ENCODE results near the gene KBTBD8.

The KBTBD8 gene

DNA sequence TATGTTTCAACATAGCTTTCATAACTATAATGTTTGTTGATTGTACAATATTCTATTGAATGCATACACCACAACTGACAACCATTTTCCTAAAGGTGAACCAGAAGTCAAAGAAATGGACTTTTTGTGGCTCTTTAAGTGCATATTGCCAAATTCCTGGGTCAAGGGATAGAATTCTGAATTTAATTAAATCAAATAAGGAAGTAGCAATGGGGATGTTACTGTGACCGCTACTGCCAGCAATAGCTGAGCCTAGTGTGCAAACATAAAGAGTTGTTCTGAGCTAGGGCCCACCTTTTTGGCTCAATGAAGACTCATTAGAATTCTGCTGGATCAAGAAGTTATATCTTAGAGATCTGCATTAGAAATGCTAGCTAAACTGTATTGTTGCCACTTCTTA, 17.3 kb upstream of the KBTBD8 start:
- CTCF ChIA-PET, result interaction anchor here (3.7 kb wide), 1 partner anchor 9 kb away, joined by 19 read pairs; no protein-coding TSS in a partner anchor

GRCh38 chr3:66983101-66983500, 15.0 kb upstream of the KBTBD8 start:
- ChIA-PET POLR2A (no interaction called here), CTCF (interaction anchor here (1.3 to 3.7 kb wide), 2 partner anchors 8 to 11 kb away, joined by 4 to 19 read pairs; no protein-coding TSS in a partner anchor)
- H3K4me3 ChIP-seq (ENCODE audit: low read depth, low read length), result no peak overlapping the region
- TF ChIP-seq, protein P1, sequence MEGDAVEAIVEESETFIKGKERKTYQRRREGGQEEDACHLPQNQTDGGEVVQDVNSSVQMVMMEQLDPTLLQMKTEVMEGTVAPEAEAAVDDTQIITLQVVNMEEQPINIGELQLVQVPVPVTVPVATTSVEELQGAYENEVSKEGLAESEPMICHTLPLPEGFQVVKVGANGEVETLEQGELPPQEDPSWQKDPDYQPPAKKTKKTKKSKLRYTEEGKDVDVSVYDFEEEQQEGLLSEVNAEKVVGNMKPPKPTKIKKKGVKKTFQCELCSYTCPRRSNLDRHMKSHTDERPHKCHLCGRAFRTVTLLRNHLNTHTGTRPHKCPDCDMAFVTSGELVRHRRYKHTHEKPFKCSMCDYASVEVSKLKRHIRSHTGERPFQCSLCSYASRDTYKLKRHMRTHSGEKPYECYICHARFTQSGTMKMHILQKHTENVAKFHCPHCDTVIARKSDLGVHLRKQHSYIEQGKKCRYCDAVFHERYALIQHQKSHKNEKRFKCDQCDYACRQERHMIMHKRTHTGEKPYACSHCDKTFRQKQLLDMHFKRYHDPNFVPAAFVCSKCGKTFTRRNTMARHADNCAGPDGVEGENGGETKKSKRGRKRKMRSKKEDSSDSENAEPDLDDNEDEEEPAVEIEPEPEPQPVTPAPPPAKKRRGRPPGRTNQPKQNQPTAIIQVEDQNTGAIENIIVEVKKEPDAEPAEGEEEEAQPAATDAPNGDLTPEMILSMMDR (IDR thresholded peaks at IDR 0.05; ENCODE audit: insufficient read depth, low read length, missing control alignments), result no peak
- no peak for DNase-seq (ENCODE audit: low read depth, low spot score)

More for the DNA sequence above, 17.3 kb upstream of the KBTBD8 start:
- DNase-seq (ENCODE audit: low read depth, low spot score), result no peak
- TF ChIP-seq, protein P1 (IDR thresholded peaks at IDR 0.05; ENCODE audit: insufficient read depth, low read length, missing control alignments), result no peak
- POLR2A ChIA-PET, result interaction anchor here (0.6 kb wide), 1 partner anchor 1211 kb away, joined by 3 read pairs; no protein-coding TSS in a partner anchor
- H3K4me3 ChIP-seq (ENCODE audit: low read depth, low read length), result no peak overlapping the region

- ChIA-PET POLR2A (no interaction called here), CTCF (interaction anchor here (0.9 kb wide), 1 partner anchor 14 kb away, joined by 5 read pairs; no protein-coding TSS in a partner anchor)
- DNase-seq (ENCODE audit: low read depth, low spot score), result no peak
- TF ChIP-seq, protein P1 (IDR thresholded peaks at IDR 0.05; ENCODE audit: insufficient read depth, low read length, missing control alignments), result no peak
- no peak overlapping the region for H3K4me3 ChIP-seq (ENCODE audit: low read depth, low read length)
These were observed 12.7 kb upstream of the KBTBD8 start for GRCh38 chr3:66985336-66985920.

DNA sequence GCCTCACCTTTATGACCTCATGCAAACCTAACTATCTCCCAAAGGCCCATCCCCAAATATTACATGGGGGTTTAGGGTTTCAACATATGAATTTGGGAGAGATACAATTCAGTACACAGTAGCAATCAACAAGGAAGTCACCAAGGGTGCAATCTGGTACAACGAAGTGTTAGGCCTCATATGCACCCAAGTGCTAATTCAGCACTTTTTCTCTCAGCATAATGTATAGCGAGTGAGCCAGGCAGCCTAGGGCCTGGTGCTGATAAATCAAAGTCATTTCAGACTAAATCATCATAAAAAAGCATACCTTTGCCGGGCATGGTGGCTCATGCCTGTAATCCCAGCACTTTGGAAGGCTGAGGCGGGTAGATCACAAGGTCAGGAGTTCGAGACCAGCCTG, 11.7 kb upstream of the KBTBD8 start:
- TF ChIP-seq, protein P1 (IDR thresholded peaks at IDR 0.05; ENCODE audit: insufficient read depth, low read length, missing control alignments), result no peak
- H3K4me3 ChIP-seq (ENCODE audit: low read depth, low read length), result no peak overlapping the region
- ChIA-PET CTCF (interaction anchor here (0.9 kb wide), 1 partner anchor 15 kb away, joined by 5 read pairs; no protein-coding TSS in a partner anchor), POLR2A (no interaction called here)
- no peak for DNase-seq (ENCODE audit: low read depth, low spot score)

DNA sequence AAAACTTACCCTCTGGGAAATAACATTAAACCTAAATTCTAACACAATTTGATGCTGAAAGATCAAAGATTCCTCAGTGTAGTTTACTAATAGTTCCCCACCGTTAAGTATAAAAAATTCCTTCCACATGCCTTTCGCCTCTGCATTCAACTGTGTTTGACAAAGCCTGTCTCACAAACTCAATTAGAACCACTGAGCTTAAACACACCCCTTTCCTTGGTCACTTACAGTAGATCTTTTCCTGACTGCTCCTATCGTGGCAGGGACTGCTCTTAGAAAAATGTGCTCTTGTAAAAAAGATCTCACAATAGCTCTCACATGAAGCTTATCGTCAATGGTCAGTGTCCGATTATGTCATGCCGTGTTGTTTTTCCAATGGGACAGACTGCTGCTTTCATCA, 8.9 kb upstream of the KBTBD8 start:
- ChIA-PET CTCF (interaction anchor here (1.7 to 5.7 kb wide), 3 partner anchors 13 to 1904 kb away, joined by 4 to 51 read pairs (median 5); no protein-coding TSS in a partner anchor), POLR2A (no interaction called here)
- DNase-seq (ENCODE audit: low read depth, low spot score), result no peak
- TF ChIP-seq, protein P1 (IDR thresholded peaks at IDR 0.05; ENCODE audit: insufficient read depth, low read length, missing control alignments), result no peak
- no peak overlapping the region for H3K4me3 ChIP-seq (ENCODE audit: low read depth, low read length)

DNA sequence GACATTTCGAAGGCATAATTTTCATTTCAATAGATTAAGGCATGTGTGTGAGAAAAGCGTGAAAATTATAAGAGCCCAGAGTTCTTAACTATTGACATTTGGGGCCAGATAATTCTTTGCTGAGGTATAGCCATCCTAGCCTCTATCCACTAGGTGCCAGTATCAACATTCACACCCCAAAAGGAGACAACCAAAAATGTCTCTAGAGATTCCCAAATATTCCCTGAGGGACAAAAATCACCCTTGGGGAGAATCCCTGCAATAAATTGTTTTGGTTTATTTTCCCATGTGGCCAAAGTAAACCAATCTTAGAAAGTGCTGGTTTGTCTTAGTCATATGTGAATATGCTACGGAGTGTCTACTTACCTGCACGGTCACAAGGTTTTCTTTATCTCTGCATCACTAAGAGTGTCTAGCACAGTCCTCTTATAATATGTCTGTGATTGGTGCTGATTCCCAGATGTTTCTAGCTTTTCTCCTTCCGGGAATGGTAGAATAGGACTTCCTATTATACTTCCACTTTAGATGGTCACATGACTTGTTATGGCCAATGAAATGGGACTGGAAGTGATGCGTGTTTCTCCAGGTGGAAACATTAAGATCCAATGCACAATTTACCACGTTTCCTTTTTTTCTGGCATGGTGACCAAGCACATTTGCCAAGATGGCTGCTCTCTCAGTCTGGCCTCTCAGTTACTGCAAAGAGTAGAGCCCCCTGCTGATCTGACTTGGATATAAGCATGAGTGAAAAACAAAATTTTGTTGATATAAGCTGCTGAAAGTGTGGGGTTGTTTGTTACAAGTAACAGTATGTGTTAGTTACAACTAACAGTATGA, 8.0 kb upstream of the KBTBD8 start:
- TF ChIP-seq, protein P1 (IDR thresholded peaks at IDR 0.05; ENCODE audit: insufficient read depth, low read length, missing control alignments), result no peak
- H3K4me3 ChIP-seq (ENCODE audit: low read depth, low read length), result no peak overlapping the region
- ChIA-PET CTCF (interaction anchor here (0.7 to 5.7 kb wide), 7 partner anchors 8 to 1903 kb away, joined by 3 to 51 read pairs (median 4); no protein-coding TSS in a partner anchor), POLR2A (no interaction called here)
- no peak for DNase-seq (ENCODE audit: low read depth, low spot score)
